Testis (tissue), 5 donors: ENCODE measurements around the gene TTC28. TPM values are rescaled to one million over a fixed set of nuclear protein-coding genes. Genes with fewer than 3 reads are reported as not detected.
A peak's percentile ranks its signal among the peaks of the same experiment; 100 is the strongest.
"Not testable (repeated sequence)": the region's sequence is repeated elsewhere in the genome, so short reads cannot be mapped to it uniquely, and the experiment has no call there.

ENCODE experiments used
- DNase-seq: peaks from one replicate; pipeline ENCODE4 v3.0.0-alpha.2; 2019
- H3K27ac ChIP-seq, 2 donors: fragments of 200-600 bp; sonication (generic); one replicate each; pipeline ENCODE4 v1.5.1; 2019
- H3K27me3 ChIP-seq: fragments of 200-600 bp; sonication (generic); one replicate; pipeline ENCODE4 v1.5.1; 2019
- H3K36me3 ChIP-seq: fragments of 200-600 bp; sonication (generic); one replicate; pipeline ENCODE4 v1.5.1; 2017; ENCODE audit warnings: low read depth; ENCODE audit errors: missing control alignments
- H3K4me1 ChIP-seq: fragments of 200-600 bp; sonication (generic); one replicate; pipeline ENCODE4 v1.5.1; 2019
- H3K4me3 ChIP-seq, 2 donors: fragments of 200-600 bp; sonication (generic); one replicate each; pipeline ENCODE4 v1.5.1; 2017 to 2019
- H3K9me3 ChIP-seq: fragments of 200-600 bp; sonication (generic); one replicate; pipeline ENCODE4 v1.5.1; 2017
- CTCF ChIP-seq, 3 experiments: fragments of 450-650 bp in 2 of 3; fragments of 200-600 bp in 1 of 3; sonication (generic) in 1 of 3; IDR thresholded peaks; one replicate each; pipeline ENCODE4 v1.5.1; 2016 to 2019; ENCODE audit warnings: antibody characterized with exemption in 3 of 3, mild to moderate bottlenecking in 2 of 3, moderate library complexity in 1 of 3
- POLR2A ChIP-seq: fragments of 450-650 bp; IDR thresholded peaks from one replicate; pipeline ENCODE4 v1.6.1; 2017; ENCODE audit warnings: antibody characterized with exemption, mild to moderate bottlenecking, moderate library complexity
- WGBS, 2 donors: methylation state at CpG; one replicate each; pipeline ENCODE4 v1.1.5; 2018; 5-methylcytosine and 5-hydroxymethylcytosine counted together
- intact Hi-C: fragments of 100-400 bp; cut with DNase I; formaldehyde crosslinking; loops from one replicate; pipeline ENCODE4 v1.15.1; 2023; ENCODE audit warnings: low total_unique reads
- long read RNA-seq, 2 donors: transcript quantifications; one replicate each; lab custom pipeline, GENCODE V29; 2026
- polyA plus RNA-seq: library from polyadenylated mRNA; stranded (reverse); fragments of 350-450 nt; fragmentation: Illumina TruSeq; extraction: RNeasy Lipid Tissue Mini Kit (QIAGEN cat#74804); gene quantifications from one replicate; pipeline ENCODE4 v1.2.3, GENCODE V29; 2014; ENCODE audit warnings: low read depth, low replicate concordance; ENCODE audit not compliant: insufficient read depth
- total RNA-seq, 2 donors: library from RNA; depleted of rRNA; stranded (reverse); fragments of >200 nt; gene quantifications; one replicate each; pipeline ENCODE4 v1.2.3, GENCODE V29; 2016

The TTC28 gene
- 100 to 1,000 TPM in 1 of 2 donors, 10 to 100 TPM in 1; 75.5 to 121 TPM for total RNA-seq
- polyA plus RNA-seq: 29.4 TPM
- long read RNA-seq, donor 1, partial matches to known transcripts: 0 of 4 reads
- long read RNA-seq, donor 1, other reads (novel, unspliced or antisense): 0 of 4 reads
- long read RNA-seq, donor 2, partial matches to known transcripts: 0 of 1 reads
- long read RNA-seq, donor 2, other reads (novel, unspliced or antisense): 0 of 1 reads

GRCh38 chr22:28679611-28680287, at the start of gene TTC28:
TSS of gene TTC28 (minus strand) at chr22:28679840. CDS start at chr22:28679723, 117 bp downstream.
- WGBS, 2 donors: 1 to 2% methylated on average over 24 to 53 of the region's 101 CpGs
- intact Hi-C loops, H3K9me3 ChIP-seq, H3K36me3 ChIP-seq, H3K4me1 ChIP-seq, H3K27me3 ChIP-seq: not testable (repeated sequence)
- DNase-seq: peak; percentile 91
- Histone ChIP-seq H3K4me3 (peak within 1 kb of the TSS; percentile 93 to 95), H3K27ac (peak within 1 kb of the TSS; percentile 86 to 88)

GRCh38 chr22:28728621-28729313, 49.1 kb upstream of the TTC28 start:
- Histone ChIP-seq H3K9me3 (no peaks in the 10 kb centered on the region), H3K27me3 (no peaks in the 10 kb centered on the region), H3K4me3 (no peak overlapping the region), H3K4me1 (no peaks in the 10 kb centered on the region), H3K36me3 (no peaks in the 10 kb centered on the region), H3K27ac (no peak overlapping the region)
- no peak for DNase-seq
- 96% methylated on average over 10 of the region's 10 CpGs for WGBS, 2 donors
- intact Hi-C loops: no loop called here
- TF ChIP-seq POLR2A: no peak
- TF ChIP-seq CTCF (IDR thresholded peaks at IDR 0.05): no peak

GRCh38 chr22:28728002-28728401, 48.4 kb upstream of the TTC28 start:
- no peak for DNase-seq
- Histone ChIP-seq H3K27ac (no peak overlapping the region), H3K4me3 (no peak overlapping the region), H3K9me3 (no peaks in the 10 kb centered on the region), H3K4me1 (no peaks in the 10 kb centered on the region), H3K27me3 (no peaks in the 10 kb centered on the region), H3K36me3 (no peaks in the 10 kb centered on the region)
- TF ChIP-seq POLR2A: no peak
- no peak for TF ChIP-seq CTCF (IDR thresholded peaks at IDR 0.05)
- intact Hi-C loops: no loop called here
- whole genome bisulfite sequencing, 2 donors: 83 to 98% methylated on average over 1 of the region's 1 CpG

- Histone ChIP-seq H3K27me3 (no peaks in the 10 kb centered on the region), H3K9me3 (no peaks in the 10 kb centered on the region), H3K4me3 (no peak overlapping the region), H3K4me1 (no peaks in the 10 kb centered on the region), H3K36me3 (no peaks in the 10 kb centered on the region), H3K27ac (no peak overlapping the region)
- intact Hi-C loops: no loop called here
- no peak for DNase-seq
- WGBS, 2 donors: 94 to 95% methylated on average over 3 of the region's 3 CpGs
- TF ChIP-seq POLR2A: no peak
- no peak for TF ChIP-seq CTCF (IDR thresholded peaks at IDR 0.05)
Observed at GRCh38 chr22:28718044-28718443, 38.4 kb upstream of the TTC28 start.

- 94 to 98% methylated on average over 3 of the region's 3 CpGs for WGBS, 2 donors
- Histone ChIP-seq H3K27me3 (no peaks in the 10 kb centered on the region), H3K27ac (no peak overlapping the region), H3K36me3 (no peaks in the 10 kb centered on the region), H3K4me1 (no peaks in the 10 kb centered on the region), H3K9me3 (no peaks in the 10 kb centered on the region), H3K4me3 (no peak overlapping the region)
- TF ChIP-seq POLR2A: no peak
- no peak for TF ChIP-seq CTCF (IDR thresholded peaks at IDR 0.05)
- DNase-seq: no peak
- intact Hi-C loops: no loop called here
Observed at GRCh38 chr22:28716686-28717085, 37.0 kb upstream of the TTC28 start.
